ENCODE measurements around the gene IGFN1.

IGFN1 gene

DNA sequence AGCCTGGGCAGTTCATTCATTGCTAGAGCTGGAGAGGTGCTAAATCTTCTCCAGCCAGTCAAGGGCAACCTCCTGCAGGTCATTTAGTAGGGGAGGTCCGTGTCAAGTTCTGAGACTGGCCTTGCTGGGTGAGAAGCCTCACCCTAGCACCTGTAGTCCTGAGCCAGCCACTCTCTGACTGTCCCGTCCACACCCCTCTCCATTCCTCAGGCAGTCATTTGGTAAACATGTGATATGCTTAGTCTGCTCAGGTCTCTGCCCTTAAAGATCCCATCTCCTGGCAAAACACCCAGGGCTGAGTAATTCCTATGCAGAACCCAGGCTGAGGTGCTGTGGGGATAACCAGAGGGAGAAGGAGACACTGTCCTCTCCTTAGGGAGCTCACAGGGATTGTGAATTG, 13.7 kb upstream of the IGFN1 start:
- Histone ChIP-seq H3K4me3 (ENCODE audit: low read depth, low read length) (no peak overlapping the region), H3K4me1 (ENCODE audit: control insufficient read depth, insufficient read depth, low read length) (peaks cover 3% of the 10 kb centered on the region; the same call in 1 of the 2 replicates), H3K27me3 (ENCODE audit: control insufficient read depth, insufficient read depth, low read length) (peaks cover 19% of the 10 kb centered on the region), H3K9ac (ENCODE audit: low read length) (no peak overlapping the region), H3K36me3 (ENCODE audit: control insufficient read depth, insufficient read depth, low read length) (no peaks in the 10 kb centered on the region), H3K27ac (ENCODE audit: low read depth, low read length) (no peak overlapping the region), H3K9me3 (ENCODE audit: control insufficient read depth, insufficient read depth, low read depth, low read length) (peaks cover 8% of the 10 kb centered on the region)

DNA sequence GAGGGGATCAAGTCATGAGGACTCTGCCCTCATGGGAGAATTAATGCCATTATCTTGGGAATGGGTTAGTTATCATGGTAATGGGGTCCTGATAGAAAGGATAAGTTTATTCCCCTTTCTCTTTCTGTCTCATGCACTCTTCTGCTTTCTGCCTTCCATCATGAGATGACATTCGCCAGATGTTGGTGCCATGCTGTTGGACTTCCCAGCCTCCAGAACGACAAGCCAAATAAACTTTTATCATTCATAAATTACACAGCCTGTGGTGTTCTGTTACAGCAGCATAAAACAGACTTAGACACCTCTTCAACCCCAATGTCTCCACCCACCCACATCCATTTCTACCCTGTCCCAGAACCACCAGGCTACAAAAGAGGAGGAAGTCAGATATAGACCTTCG, 11.9 kb upstream of the IGFN1 start:
- Histone ChIP-seq H3K27ac (ENCODE audit: low read depth, low read length) (no peak overlapping the region), H3K9me3 (ENCODE audit: control insufficient read depth, insufficient read depth, low read depth, low read length) (peaks cover 8% of the 10 kb centered on the region), H3K9ac (ENCODE audit: low read length) (no peak overlapping the region)

DNA sequence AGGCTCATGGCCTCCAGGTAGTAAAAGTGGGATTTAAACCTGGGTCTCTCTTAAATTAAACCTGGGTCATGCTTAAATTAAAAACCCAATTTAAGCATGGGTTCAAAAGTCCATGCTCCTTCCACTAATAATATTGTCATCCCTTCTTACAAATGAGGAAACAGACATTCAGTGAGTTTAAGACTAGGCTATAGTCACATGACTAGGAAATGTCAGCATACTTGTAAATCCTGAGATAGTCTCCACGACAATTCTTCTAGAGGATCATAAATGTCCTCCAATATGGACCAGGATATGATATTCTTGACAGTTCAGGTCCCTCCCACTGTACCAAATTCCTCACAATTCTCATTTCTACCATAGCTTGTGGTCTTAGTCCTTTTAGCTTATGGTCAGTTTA, 10.5 kb upstream of the IGFN1 start:
- H3K27ac ChIP-seq (ENCODE audit: low read depth, low read length) = no peak overlapping the region
- H3K36me3 ChIP-seq (ENCODE audit: control insufficient read depth, insufficient read depth, low read length) = no peaks in the 10 kb centered on the region
- peaks cover 10% of the 10 kb centered on the region; the same call in 1 of the 2 replicates for H3K4me1 ChIP-seq (ENCODE audit: control insufficient read depth, insufficient read depth, low read length)
- peaks cover 8% of the 10 kb centered on the region for H3K9me3 ChIP-seq (ENCODE audit: control insufficient read depth, insufficient read depth, low read depth, low read length)
- no peak overlapping the region for H3K9ac ChIP-seq (ENCODE audit: low read length)
- H3K27me3 ChIP-seq (ENCODE audit: control insufficient read depth, insufficient read depth, low read length) = peaks cover 14% of the 10 kb centered on the region
- no peak overlapping the region for H3K4me3 ChIP-seq (ENCODE audit: low read depth, low read length)

More for the DNA sequence above, 11.9 kb upstream of the IGFN1 start:
- Histone ChIP-seq H3K4me3 (ENCODE audit: low read depth, low read length) (no peak overlapping the region), H3K36me3 (ENCODE audit: control insufficient read depth, insufficient read depth, low read length) (no peaks in the 10 kb centered on the region), H3K4me1 (ENCODE audit: control insufficient read depth, insufficient read depth, low read length) (peaks cover 3% of the 10 kb centered on the region; the same call in 1 of the 2 replicates), H3K27me3 (ENCODE audit: control insufficient read depth, insufficient read depth, low read length) (peaks cover 14% of the 10 kb centered on the region)

DNA sequence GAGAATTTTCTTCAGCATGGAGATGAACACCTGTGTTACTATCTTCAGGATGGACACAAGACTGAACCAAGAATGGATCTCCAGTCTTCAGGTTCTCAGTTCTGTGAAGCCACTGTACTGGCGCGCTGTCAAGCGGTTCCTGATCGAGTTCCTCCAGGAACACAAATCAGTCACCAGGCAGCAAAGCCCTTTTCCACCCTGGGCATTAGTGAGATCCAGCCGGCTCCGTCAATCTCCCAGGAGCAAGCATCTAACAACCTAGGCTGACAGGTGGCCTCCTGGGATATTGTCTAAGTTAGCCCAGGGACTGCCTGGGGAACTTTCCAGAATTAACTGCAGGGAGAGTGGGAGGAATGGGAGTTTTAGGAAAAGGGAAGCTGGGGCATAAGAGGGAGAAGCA, 9.7 kb upstream of the IGFN1 start:
- peaks cover 10% of the 10 kb centered on the region; the same call in 1 of the 2 replicates for H3K4me1 ChIP-seq (ENCODE audit: control insufficient read depth, insufficient read depth, low read length)
- no peak overlapping the region for H3K9ac ChIP-seq (ENCODE audit: low read length)
- H3K36me3 ChIP-seq (ENCODE audit: control insufficient read depth, insufficient read depth, low read length) = no peaks in the 10 kb centered on the region
- H3K4me3 ChIP-seq (ENCODE audit: low read depth, low read length) = no peak overlapping the region
- H3K9me3 ChIP-seq (ENCODE audit: control insufficient read depth, insufficient read depth, low read depth, low read length) = peaks cover 8% of the 10 kb centered on the region
- H3K27ac ChIP-seq (ENCODE audit: low read depth, low read length) = no peak overlapping the region
- peaks cover 13% of the 10 kb centered on the region for H3K27me3 ChIP-seq (ENCODE audit: control insufficient read depth, insufficient read depth, low read length)

DNA sequence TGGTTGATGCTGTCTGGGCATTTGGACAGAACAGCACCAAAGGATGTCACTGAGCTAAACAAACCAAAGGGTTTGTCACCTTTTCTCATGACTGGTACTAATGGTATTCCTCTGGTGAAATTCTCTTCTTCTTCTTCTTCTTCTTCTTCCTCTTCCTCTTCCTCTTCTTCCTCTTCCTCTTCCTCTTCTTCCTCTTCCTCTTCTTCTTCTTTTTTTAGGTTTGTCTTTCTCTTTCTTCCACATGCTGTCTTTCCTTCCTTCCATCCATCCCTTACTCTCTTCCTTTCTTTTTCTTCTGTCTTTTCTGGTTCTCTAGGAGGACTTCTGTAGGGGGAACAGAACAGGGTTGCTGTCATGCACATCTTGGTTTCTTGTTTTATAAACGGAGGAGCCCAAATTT, 9.3 kb upstream of the IGFN1 start:
- no peak overlapping the region for H3K27ac ChIP-seq (ENCODE audit: low read depth, low read length)
- H3K9me3 ChIP-seq (ENCODE audit: control insufficient read depth, insufficient read depth, low read depth, low read length) = peaks cover 8% of the 10 kb centered on the region
- H3K27me3 ChIP-seq (ENCODE audit: control insufficient read depth, insufficient read depth, low read length) = peaks cover 10% of the 10 kb centered on the region
- no peak overlapping the region for H3K4me3 ChIP-seq (ENCODE audit: low read depth, low read length)
- no peak overlapping the region for H3K9ac ChIP-seq (ENCODE audit: low read length)
- H3K4me1 ChIP-seq (ENCODE audit: control insufficient read depth, insufficient read depth, low read length) = peaks cover 10% of the 10 kb centered on the region; the same call in 1 of the 2 replicates
- no peaks in the 10 kb centered on the region for H3K36me3 ChIP-seq (ENCODE audit: control insufficient read depth, insufficient read depth, low read length)

DNA sequence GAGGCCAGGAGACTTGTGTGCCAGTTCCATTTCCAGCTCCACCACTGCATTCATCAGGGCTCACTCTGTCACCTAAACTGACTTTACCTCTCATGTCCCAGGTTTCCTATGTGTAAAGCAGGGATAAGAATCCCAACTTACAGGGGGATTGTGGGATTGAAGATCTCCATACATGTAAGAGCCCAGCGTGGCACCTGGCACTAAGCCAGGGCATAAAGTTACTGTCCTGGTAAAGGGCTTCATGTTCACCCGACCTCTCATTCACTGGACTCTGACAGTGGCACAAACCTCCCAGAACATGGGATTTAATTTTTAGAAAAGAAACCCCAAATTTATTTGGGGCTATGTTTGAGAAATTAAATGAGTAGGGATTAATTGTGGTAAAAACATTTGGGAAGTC, 8.9 kb upstream of the IGFN1 start:
- Histone ChIP-seq H3K27me3 (ENCODE audit: control insufficient read depth, insufficient read depth, low read length) (peaks cover 10% of the 10 kb centered on the region), H3K9me3 (ENCODE audit: control insufficient read depth, insufficient read depth, low read depth, low read length) (peaks cover 8% of the 10 kb centered on the region), H3K27ac (ENCODE audit: low read depth, low read length) (no peak overlapping the region), H3K9ac (ENCODE audit: low read length) (no peak overlapping the region), H3K36me3 (ENCODE audit: control insufficient read depth, insufficient read depth, low read length) (no peaks in the 10 kb centered on the region), H3K4me1 (ENCODE audit: control insufficient read depth, insufficient read depth, low read length) (peaks cover 10% of the 10 kb centered on the region; the same call in 1 of the 2 replicates), H3K4me3 (ENCODE audit: low read depth, low read length) (no peak overlapping the region)

DNA sequence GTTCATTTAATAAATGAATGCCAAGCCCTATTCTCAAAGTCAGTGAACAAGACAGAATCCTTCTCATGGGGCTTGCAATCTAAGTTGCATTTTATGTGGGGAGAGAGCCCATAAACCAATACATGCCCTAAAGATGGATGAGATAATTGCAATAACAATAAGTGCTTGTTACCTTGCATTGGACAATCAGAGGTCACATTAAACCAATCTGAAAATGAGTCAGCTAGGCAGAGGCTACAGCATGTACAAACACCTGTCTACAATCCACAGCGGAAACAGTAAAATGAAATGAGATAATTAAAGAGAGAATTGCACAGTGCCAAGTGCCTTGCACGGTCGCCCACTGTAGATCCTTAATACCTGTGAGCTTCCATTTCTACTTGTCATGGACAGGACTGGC, 7.4 kb upstream of the IGFN1 start:
- Histone ChIP-seq H3K27ac (ENCODE audit: low read depth, low read length) (no peak overlapping the region), H3K9ac (ENCODE audit: low read length) (no peak overlapping the region), H3K27me3 (ENCODE audit: control insufficient read depth, insufficient read depth, low read length) (peaks cover 13% of the 10 kb centered on the region), H3K36me3 (ENCODE audit: control insufficient read depth, insufficient read depth, low read length) (no peaks in the 10 kb centered on the region), H3K9me3 (ENCODE audit: control insufficient read depth, insufficient read depth, low read depth, low read length) (peaks cover 8% of the 10 kb centered on the region), H3K4me1 (ENCODE audit: control insufficient read depth, insufficient read depth, low read length) (peaks cover 6% of the 10 kb centered on the region; the same call in 1 of the 2 replicates), H3K4me3 (ENCODE audit: low read depth, low read length) (no peak overlapping the region)

DNA sequence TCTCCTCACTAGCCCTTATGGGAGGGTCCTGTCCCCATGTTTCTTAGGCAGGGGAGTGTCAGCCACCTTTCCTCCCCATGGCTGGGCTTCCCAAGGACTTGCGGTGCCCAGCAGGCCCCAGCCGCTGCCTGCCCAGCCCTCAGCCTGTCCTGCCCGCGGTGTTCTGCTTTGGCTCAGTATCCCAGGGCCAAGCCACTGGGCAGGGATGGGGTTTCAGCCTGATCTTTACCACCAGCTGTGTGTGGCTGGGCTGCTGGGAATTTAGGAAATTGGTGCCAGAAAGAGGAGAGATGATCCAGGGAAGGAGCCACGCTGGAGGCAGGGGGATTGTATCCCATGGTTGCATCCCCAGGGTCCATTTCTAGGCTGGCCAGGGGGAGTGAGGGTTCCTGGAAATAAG, 6.9 kb upstream of the IGFN1 start:
- no peaks in the 10 kb centered on the region for H3K36me3 ChIP-seq (ENCODE audit: control insufficient read depth, insufficient read depth, low read length)
- H3K27me3 ChIP-seq (ENCODE audit: control insufficient read depth, insufficient read depth, low read length) = peaks cover 13% of the 10 kb centered on the region
- H3K9me3 ChIP-seq (ENCODE audit: control insufficient read depth, insufficient read depth, low read depth, low read length) = peaks cover 5% of the 10 kb centered on the region
- H3K4me3 ChIP-seq (ENCODE audit: low read depth, low read length) = no peak overlapping the region
- peaks cover 6% of the 10 kb centered on the region; the same call in 1 of the 2 replicates for H3K4me1 ChIP-seq (ENCODE audit: control insufficient read depth, insufficient read depth, low read length)
- H3K27ac ChIP-seq (ENCODE audit: low read depth, low read length) = no peak overlapping the region
- H3K9ac ChIP-seq (ENCODE audit: low read length) = no peak overlapping the region

DNA sequence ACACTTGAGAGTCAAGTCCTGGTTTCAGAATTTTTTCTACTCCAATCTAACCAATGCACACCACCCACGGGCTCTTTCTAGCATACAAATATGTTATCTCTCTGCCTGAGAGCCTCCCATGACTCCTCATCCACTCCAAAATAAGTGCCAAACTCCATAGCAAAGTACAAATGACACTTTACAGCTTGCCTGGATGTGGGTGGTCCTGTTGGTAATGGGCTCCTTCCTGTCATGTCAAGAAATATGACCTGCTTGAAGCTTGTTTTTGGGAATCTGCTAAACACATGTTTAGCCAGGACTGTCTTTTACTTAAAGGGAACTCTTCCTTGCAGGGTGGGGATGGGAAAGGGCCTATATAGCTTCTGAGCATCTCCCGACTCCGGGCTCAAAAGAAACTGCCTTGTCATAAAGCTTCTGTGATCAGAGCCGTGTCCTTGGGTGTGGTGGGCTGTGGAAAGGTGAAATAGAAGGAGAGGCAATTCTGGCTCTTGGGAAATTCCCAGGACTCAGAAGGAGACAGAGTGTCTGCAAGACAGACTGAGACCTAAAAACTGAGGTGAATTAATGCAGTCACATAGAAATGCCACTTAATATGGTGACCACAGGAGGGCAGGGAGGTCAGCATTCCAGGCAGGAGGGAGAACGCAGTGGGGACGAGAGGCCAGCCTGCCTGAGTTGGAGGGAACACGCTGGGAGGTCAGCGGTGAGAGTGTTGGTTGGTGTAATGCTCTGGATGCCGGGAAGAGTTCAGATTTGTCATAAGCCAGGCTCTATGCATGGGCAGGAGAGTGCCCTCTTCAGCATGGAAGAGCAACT, 6.1 kb upstream of the IGFN1 start:
- Histone ChIP-seq H3K36me3 (ENCODE audit: control insufficient read depth, insufficient read depth, low read length) (no peaks in the 10 kb centered on the region), H3K9me3 (ENCODE audit: control insufficient read depth, insufficient read depth, low read depth, low read length) (no peaks in the 10 kb centered on the region), H3K4me1 (ENCODE audit: control insufficient read depth, insufficient read depth, low read length) (peaks cover 6% of the 10 kb centered on the region; the same call in 1 of the 2 replicates), H3K4me3 (ENCODE audit: low read depth, low read length) (no peak overlapping the region), H3K9ac (ENCODE audit: low read length) (no peak overlapping the region), H3K27ac (ENCODE audit: low read depth, low read length) (no peak overlapping the region), H3K27me3 (ENCODE audit: control insufficient read depth, insufficient read depth, low read length) (peaks cover 13% of the 10 kb centered on the region)

DNA sequence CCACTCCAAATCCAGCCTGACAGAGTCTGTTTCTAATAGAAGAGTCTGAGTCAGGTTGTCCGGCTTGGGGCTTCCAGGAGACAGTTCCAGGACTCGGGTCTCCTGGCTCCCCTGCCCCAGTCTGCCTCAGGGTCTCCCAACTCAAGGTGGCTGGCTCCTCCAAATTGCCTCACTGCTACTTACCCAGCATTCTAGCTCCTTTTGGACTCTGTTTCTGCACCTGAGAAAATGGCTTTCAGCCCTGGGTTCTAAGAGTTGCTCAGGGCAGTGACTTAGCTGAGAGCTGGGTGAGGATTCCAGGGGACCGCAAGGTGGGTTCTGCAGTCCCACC, 5.5 kb upstream of the IGFN1 start:
- no peaks in the 10 kb centered on the region for H3K9me3 ChIP-seq (ENCODE audit: control insufficient read depth, insufficient read depth, low read depth, low read length)
- no peaks in the 10 kb centered on the region for H3K36me3 ChIP-seq (ENCODE audit: control insufficient read depth, insufficient read depth, low read length)
- no peak overlapping the region for H3K4me3 ChIP-seq (ENCODE audit: low read depth, low read length)
- H3K9ac ChIP-seq (ENCODE audit: low read length) = no peak overlapping the region
- peaks cover 6% of the 10 kb centered on the region; the same call in 1 of the 2 replicates for H3K4me1 ChIP-seq (ENCODE audit: control insufficient read depth, insufficient read depth, low read length)
- no peak overlapping the region for H3K27ac ChIP-seq (ENCODE audit: low read depth, low read length)
- H3K27me3 ChIP-seq (ENCODE audit: control insufficient read depth, insufficient read depth, low read length) = peaks cover 16% of the 10 kb centered on the region

DNA sequence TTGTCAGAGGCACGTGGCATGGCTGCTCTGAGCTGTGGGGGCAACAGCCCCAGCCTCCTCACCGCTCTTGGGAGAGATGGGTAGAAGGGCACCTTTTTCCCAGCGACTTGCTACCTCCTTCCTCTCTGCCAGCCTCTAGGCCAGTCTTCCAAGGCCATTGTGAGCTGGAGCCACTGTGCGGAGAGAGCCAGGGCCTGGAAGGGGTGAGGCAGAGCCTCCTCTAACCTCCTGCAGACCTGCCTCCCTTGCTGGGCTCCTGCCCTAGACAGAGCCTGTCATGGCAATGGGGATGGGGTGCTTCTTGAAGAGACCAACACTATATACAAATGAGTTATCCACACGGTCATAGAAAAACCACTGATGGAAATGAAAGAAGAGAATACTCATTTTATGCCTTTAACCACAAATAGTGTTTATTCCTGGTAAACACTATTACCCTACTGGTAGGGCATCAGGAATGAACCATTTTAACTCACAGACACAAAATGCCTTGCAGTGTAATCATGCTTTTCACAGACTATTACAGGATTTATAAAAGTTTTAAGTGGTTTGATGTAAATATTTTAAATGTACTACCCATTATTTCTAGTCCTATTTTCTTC, 5.0 kb upstream of the IGFN1 start:
- H3K9ac ChIP-seq (ENCODE audit: low read length) = no peak overlapping the region
- H3K4me1 ChIP-seq (ENCODE audit: control insufficient read depth, insufficient read depth, low read length) = peaks cover 10% of the 10 kb centered on the region
- H3K27ac ChIP-seq (ENCODE audit: low read depth, low read length) = no peak overlapping the region
- H3K27me3 ChIP-seq (ENCODE audit: control insufficient read depth, insufficient read depth, low read length) = peaks cover 12% of the 10 kb centered on the region
- H3K9me3 ChIP-seq (ENCODE audit: control insufficient read depth, insufficient read depth, low read depth, low read length) = no peaks in the 10 kb centered on the region
- no peaks in the 10 kb centered on the region for H3K36me3 ChIP-seq (ENCODE audit: control insufficient read depth, insufficient read depth, low read length)
- H3K4me3 ChIP-seq (ENCODE audit: low read depth, low read length) = no peak overlapping the region

Measured in HUES6 (cell line).